Caki2 (cell line): ENCODE results near the gene STK24. TPM values are rescaled to one million over a fixed set of nuclear protein-coding genes. Genes with fewer than 3 reads are reported as not detected.
A peak's percentile ranks its signal among the peaks of the same experiment; 100 is the strongest.

Experiments
- DNase-seq: peaks from one replicate; pipeline ENCODE4 v3.0.0-alpha.2; 2015; ENCODE audit warnings: low read depth
- in situ Hi-C: cut with HindIII; loops from 2 replicates; pipeline ENCODE4 v1.10.0; 2016; ENCODE audit warnings: low sequenced_read_pairs, low pct_unique_long_range_greater_than_20kb, mixed read lengths
- total RNA-seq: library from RNA; depleted of rRNA; stranded (reverse); fragments of >200 nt; shearing (Covaris generic); gene quantifications from 2 replicates; pipeline ENCODE4 v1.2.3, GENCODE V29; 2014; ENCODE audit warnings: low replicate concordance

The STK24 gene
- total RNA-seq, 1 experiment from 2014 or later: 94.3 TPM

- in situ Hi-C loops: no loop called here
- no peak for DNase-seq
These were observed 11.0 kb downstream of the STK24 start for GRCh38 chr13:98565726-98566565.

GRCh38 chr13:98564204-98564603 lies 12.7 kb downstream of the STK24 start:
- no peak for DNase-seq
- in situ Hi-C loops: no loop called here

- in situ Hi-C loops: no loop called here
- DNase-seq: no peak
These were observed 13.8 kb downstream of the STK24 start for GRCh38 chr13:98563071-98563470.

GRCh38 chr13:98559169-98559568 lies 17.7 kb downstream of the STK24 start:
- DNase-seq: no peak

GRCh38 chr13:98557937-98558792 lies 18.7 kb downstream of the STK24 start:
- in situ Hi-C loops: no loop called here
- DNase-seq: no peak

More at GRCh38 chr13:98559169-98559568, 17.7 kb downstream of the STK24 start:
- in situ Hi-C loops: no loop called here

GRCh38 chr13:98556968-98557631 lies 19.8 kb downstream of the STK24 start:
- in situ Hi-C loops: no loop called here
- DNase-seq: peak; percentile 66

GRCh38 chr13:98556142-98556816 lies 20.6 kb downstream of the STK24 start:
- no peak for DNase-seq
- in situ Hi-C loops: no loop called here

- no peak for DNase-seq
These were observed 27.1 kb downstream of the STK24 start for GRCh38 chr13:98549728-98550317.

GRCh38 chr13:98549006-98549727 lies 27.7 kb downstream of the STK24 start:
- no peak for DNase-seq
- in situ Hi-C loops: no loop called here

More at GRCh38 chr13:98549728-98550317, 27.1 kb downstream of the STK24 start:
- in situ Hi-C loops: no loop called here

GRCh38 chr13:98548230-98548629 lies 28.7 kb downstream of the STK24 start:
- DNase-seq: no peak
- in situ Hi-C loops: no loop called here

- in situ Hi-C loops: no loop called here
- no peak for DNase-seq
These were observed 29.5 kb downstream of the STK24 start for GRCh38 chr13:98547455-98547854.

GRCh38 chr13:98546402-98546801 lies 30.5 kb downstream of the STK24 start:
- no peak for DNase-seq
- in situ Hi-C loops: no loop called here

GRCh38 chr13:98544104-98544710 lies 32.7 kb downstream of the STK24 start:
- no peak for DNase-seq
- in situ Hi-C loops: no loop called here

- in situ Hi-C loops: no loop called here
- DNase-seq: no peak
These were observed 33.4 kb downstream of the STK24 start for GRCh38 chr13:98543378-98544103.

- in situ Hi-C loops: no loop called here
- DNase-seq: no peak
These were observed 34.1 kb downstream of the STK24 start for GRCh38 chr13:98542568-98543377.
